ENCODE results near the gene RET. TPM values are rescaled to one million over a fixed set of nuclear protein-coding genes. Genes with fewer than 3 reads are reported as not detected.

RET gene
- total RNA-seq, 1 donor from 2014 or later, result 1.1 TPM

- H3K27ac Mint-ChIP-seq (ENCODE audit: unreplicated experiment), result no peak overlapping the region
- no peak overlapping the region for H3K27ac ChIP-seq (ENCODE audit: low read depth, low read length)
- no peak for TF ChIP-seq EZH2 (IDR thresholded peaks at IDR 0.05; ENCODE audit: insufficient read depth, low read length)
- TF ChIP-seq, protein P1, sequence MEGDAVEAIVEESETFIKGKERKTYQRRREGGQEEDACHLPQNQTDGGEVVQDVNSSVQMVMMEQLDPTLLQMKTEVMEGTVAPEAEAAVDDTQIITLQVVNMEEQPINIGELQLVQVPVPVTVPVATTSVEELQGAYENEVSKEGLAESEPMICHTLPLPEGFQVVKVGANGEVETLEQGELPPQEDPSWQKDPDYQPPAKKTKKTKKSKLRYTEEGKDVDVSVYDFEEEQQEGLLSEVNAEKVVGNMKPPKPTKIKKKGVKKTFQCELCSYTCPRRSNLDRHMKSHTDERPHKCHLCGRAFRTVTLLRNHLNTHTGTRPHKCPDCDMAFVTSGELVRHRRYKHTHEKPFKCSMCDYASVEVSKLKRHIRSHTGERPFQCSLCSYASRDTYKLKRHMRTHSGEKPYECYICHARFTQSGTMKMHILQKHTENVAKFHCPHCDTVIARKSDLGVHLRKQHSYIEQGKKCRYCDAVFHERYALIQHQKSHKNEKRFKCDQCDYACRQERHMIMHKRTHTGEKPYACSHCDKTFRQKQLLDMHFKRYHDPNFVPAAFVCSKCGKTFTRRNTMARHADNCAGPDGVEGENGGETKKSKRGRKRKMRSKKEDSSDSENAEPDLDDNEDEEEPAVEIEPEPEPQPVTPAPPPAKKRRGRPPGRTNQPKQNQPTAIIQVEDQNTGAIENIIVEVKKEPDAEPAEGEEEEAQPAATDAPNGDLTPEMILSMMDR (IDR thresholded peaks at IDR 0.05; ENCODE audit: insufficient read depth, low read depth, low read length), result no peak
- H2AFZ ChIP-seq (ENCODE audit: low read depth, low read length), result no peak overlapping the region
- peaks cover 3% of the 10 kb centered on the region for H3K4me1 Mint-ChIP-seq (ENCODE audit: low read depth, unreplicated experiment)
- H3K9me3 Mint-ChIP-seq (ENCODE audit: unreplicated experiment), result no peaks in the 10 kb centered on the region
- no peaks in the 10 kb centered on the region for H3K9me3 ChIP-seq (ENCODE audit: insufficient read depth, low read depth, low read length)
- no peaks in the 10 kb centered on the region for H3K79me2 ChIP-seq (ENCODE audit: insufficient read depth, low read length)
- no peak for FAIRE-seq
- H3K36me3 Mint-ChIP-seq (ENCODE audit: low read depth, unreplicated experiment), result peaks cover 1% of the 10 kb centered on the region
- H4K20me1 ChIP-seq (ENCODE audit: insufficient read depth, low read length), result no peaks in the 10 kb centered on the region
- H3K4me3 Mint-ChIP-seq (ENCODE audit: unreplicated experiment), result no peak overlapping the region
- H3K9ac ChIP-seq (ENCODE audit: low read length), result no peak overlapping the region
- no peaks in the 10 kb centered on the region for H3K36me3 ChIP-seq (ENCODE audit: insufficient read depth, low read length)
- no peaks in the 10 kb centered on the region for H3K27me3 ChIP-seq (ENCODE audit: insufficient read depth, low read length)
- no peak overlapping the region for H3K4me2 ChIP-seq (ENCODE audit: low read length)
- H3K27me3 Mint-ChIP-seq (ENCODE audit: low read depth, unreplicated experiment), result peaks cover 15% of the 10 kb centered on the region
- DNase-seq (ENCODE audit: low read depth), result no peak
- H3K4me1 ChIP-seq (ENCODE audit: insufficient read depth, low read length), result no peaks in the 10 kb centered on the region
- H3K4me3 ChIP-seq (ENCODE audit: insufficient read depth, low read depth, low read length), result no peak overlapping the region
Observed at GRCh38 chr10:43041422-43042342, 35.2 kb upstream of the RET start.

DNA sequence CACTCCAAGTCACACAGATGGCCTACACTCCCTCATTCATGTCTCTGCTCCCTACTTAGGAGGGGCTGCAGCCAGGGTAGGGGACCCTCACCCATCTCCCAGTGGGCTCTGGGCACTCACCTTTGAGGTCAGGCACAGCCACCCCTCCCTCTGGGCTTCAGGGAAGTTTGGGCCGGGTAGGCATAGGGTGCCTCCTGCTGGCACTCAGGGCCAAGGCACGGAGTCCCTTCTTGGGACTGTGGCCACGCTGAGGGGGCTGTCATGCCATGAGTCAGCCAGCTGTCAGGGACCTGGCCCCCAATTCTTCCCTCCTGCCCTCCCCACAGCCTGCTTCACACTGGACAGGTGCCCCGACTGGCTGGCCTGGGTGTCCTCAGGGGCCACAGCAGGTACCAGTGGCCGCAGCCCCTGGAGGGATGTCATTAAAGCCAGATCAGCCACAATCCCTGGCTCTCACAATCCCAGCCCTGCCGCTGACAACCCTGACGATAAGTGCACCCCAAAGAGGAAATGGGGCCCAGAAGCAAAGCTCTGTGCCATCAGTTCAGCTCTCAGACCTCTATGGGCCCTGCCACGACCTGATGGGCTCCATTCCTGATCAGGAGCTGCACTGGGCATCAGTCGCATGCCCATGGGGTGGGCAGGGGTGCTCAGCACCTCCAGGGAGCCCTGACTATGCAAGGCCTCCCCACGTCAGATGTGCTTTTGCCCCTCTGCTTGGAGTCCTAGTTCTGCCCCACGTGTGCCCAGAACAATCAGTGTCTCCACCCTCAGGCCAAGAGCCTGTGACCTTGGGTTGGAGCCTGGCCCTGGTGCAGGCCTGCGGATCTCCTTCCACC, 34.1 kb upstream of the RET start:
- no peaks in the 10 kb centered on the region for H4K20me1 ChIP-seq (ENCODE audit: insufficient read depth, low read length)
- H3K4me1 ChIP-seq (ENCODE audit: insufficient read depth, low read length), result no peaks in the 10 kb centered on the region
- H3K4me3 ChIP-seq (ENCODE audit: insufficient read depth, low read depth, low read length), result no peak overlapping the region
- no peaks in the 10 kb centered on the region for H3K36me3 ChIP-seq (ENCODE audit: insufficient read depth, low read length)
- no peak overlapping the region for H3K4me2 ChIP-seq (ENCODE audit: low read length)
- H3K27me3 Mint-ChIP-seq (ENCODE audit: low read depth, unreplicated experiment), result peaks cover 14% of the 10 kb centered on the region
- no peaks in the 10 kb centered on the region for H3K27me3 ChIP-seq (ENCODE audit: insufficient read depth, low read length)
- no peaks in the 10 kb centered on the region for H3K79me2 ChIP-seq (ENCODE audit: insufficient read depth, low read length)
- no peaks in the 10 kb centered on the region for H3K9me3 Mint-ChIP-seq (ENCODE audit: unreplicated experiment)
- H3K9ac ChIP-seq (ENCODE audit: low read length), result no peak overlapping the region
- no peak overlapping the region for H3K27ac ChIP-seq (ENCODE audit: low read depth, low read length)
- no peak for TF ChIP-seq EZH2 (IDR thresholded peaks at IDR 0.05; ENCODE audit: insufficient read depth, low read length)
- TF ChIP-seq, protein P1 (IDR thresholded peaks at IDR 0.05; ENCODE audit: insufficient read depth, low read depth, low read length), result no peak
- peaks cover 3% of the 10 kb centered on the region for H3K4me1 Mint-ChIP-seq (ENCODE audit: low read depth, unreplicated experiment)
- H3K4me3 Mint-ChIP-seq (ENCODE audit: unreplicated experiment), result no peak overlapping the region
- no peak overlapping the region for H3K27ac Mint-ChIP-seq (ENCODE audit: unreplicated experiment)
- H2AFZ ChIP-seq (ENCODE audit: low read depth, low read length), result no peak overlapping the region
- no peak for FAIRE-seq
- peaks cover 1% of the 10 kb centered on the region for H3K36me3 Mint-ChIP-seq (ENCODE audit: low read depth, unreplicated experiment)
- H3K9me3 ChIP-seq (ENCODE audit: insufficient read depth, low read depth, low read length), result no peaks in the 10 kb centered on the region
- DNase-seq (ENCODE audit: low read depth), result no peak
